Natural killer cell (primary cell): ENCODE results near the gene MXD4. TPM values are rescaled to one million over a fixed set of nuclear protein-coding genes. Genes with fewer than 3 reads are reported as not detected.

ENCODE experiments used
- ATAC-seq, 3 donors: fragments of 150-1000 bp in 2 of 3; fragments of 200-7000 bp in 1 of 3; cut with Tn5 transposase; 1 replicate in 1 of 3; 2 replicates in 2 of 3; pipeline ENCODE4 v1.10.0; 2021; ENCODE audit warnings: mild to moderate bottlenecking in 2 of 3, moderate library complexity in 2 of 3
- DNase-seq, 2 donors: peaks; one replicate each; pipeline versions ENCODE4 v3.0.0 to v3.0.0-alpha.2; 2013 to 2021; ENCODE audit warnings: mixed read lengths in 1 of 2
- H3K27ac ChIP-seq: one replicate; pipeline ENCODE4 v1.5.1; 2013; ENCODE audit warnings: mild to moderate bottlenecking, low read length
- H3K27me3 ChIP-seq: one replicate; pipeline ENCODE4 v1.6.1; 2013; ENCODE audit warnings: low read length; ENCODE audit not compliant: control insufficient read depth, insufficient read depth
- H3K36me3 ChIP-seq: one replicate; pipeline ENCODE4 v1.6.1; 2013; ENCODE audit warnings: low read length; ENCODE audit not compliant: control insufficient read depth, insufficient read depth
- H3K4me1 ChIP-seq: one replicate; pipeline ENCODE4 v1.6.1; 2013; ENCODE audit warnings: low read length; ENCODE audit not compliant: control insufficient read depth, insufficient read depth
- H3K4me3 ChIP-seq: one replicate; pipeline ENCODE4 v1.5.1; 2013; ENCODE audit warnings: low read length
- H3K9me3 ChIP-seq: one replicate; pipeline ENCODE4 v1.6.1; 2013; ENCODE audit warnings: low read length; ENCODE audit not compliant: control insufficient read depth, insufficient read depth
- H3K27ac Mint-ChIP-seq, 2 donors: one replicate each; pipeline ENCODE4 v1.8.0; 2022; ENCODE audit warnings: mild to moderate bottlenecking in 2 of 2, mixed read lengths in 2 of 2, moderate library complexity in 1 of 2
- H3K27me3 Mint-ChIP-seq, 2 donors: one replicate each; pipeline ENCODE4 v1.8.0; 2022; ENCODE audit warnings: low read depth in 2 of 2, mixed read lengths in 2 of 2
- H3K36me3 Mint-ChIP-seq: one replicate; pipeline ENCODE4 v1.8.0; 2022; ENCODE audit warnings: mixed read lengths
- H3K4me1 Mint-ChIP-seq, 2 donors: one replicate each; pipeline ENCODE4 v1.8.0; 2022; ENCODE audit warnings: mixed read lengths in 2 of 2
- H3K4me3 Mint-ChIP-seq: one replicate; pipeline ENCODE4 v1.8.0; 2022; ENCODE audit warnings: mild to moderate bottlenecking, moderate library complexity, mixed read lengths
- H3K9me3 Mint-ChIP-seq, 2 donors: one replicate each; pipeline ENCODE4 v1.8.0; 2022; ENCODE audit warnings: mixed read lengths in 2 of 2
- CTCF ChIP-seq: fragments of 200-600 bp; IDR thresholded peaks from one replicate; pipeline ENCODE4 v1.8.0; 2022; ENCODE audit warnings: antibody characterized with exemption
- WGBS: methylation state at CpG from one replicate; pipeline ENCODE4 v1.1.7; 2013; ENCODE audit warnings: missing lambda C conversion rate; ENCODE audit not compliant: insufficient coverage; 5-methylcytosine and 5-hydroxymethylcytosine counted together
- intact Hi-C: fragments of 100-400 bp; cut with micrococcal nuclease; formaldehyde crosslinking; loops from one replicate; pipeline ENCODE4 v1.14.2; 2022
- total RNA-seq, 4 donors: library from RNA; stranded (reverse); fragments of 120-200 nt in 1 of 4; gene quantifications; one replicate each; pipeline versions ENCODE4 v1.2.3 to v1.2.4, GENCODE V29; 2013 to 2022

The MXD4 gene
- total RNA-seq, 3 donors from 2014 or later (not counting 1 experiment from before 2014, with no cell fraction given) = 141 to 172 (median 166) TPM

- no peak for TF ChIP-seq CTCF
- Histone ChIP-seq H3K4me3 (no peak overlapping the region), H3K27me3 (no peaks in the 10 kb centered on the region), H3K9me3 (peaks cover 2% of the 10 kb centered on the region), H3K4me1 (no peaks in the 10 kb centered on the region), H3K27ac (no peak overlapping the region), H3K36me3 (no peaks in the 10 kb centered on the region)
- peaks cover 2 to 4% of the 10 kb centered on the region in 2 donors for H3K4me1 Mint-ChIP-seq
- intact Hi-C loops = no loop called here
- no peaks in the 10 kb centered on the region for H3K9me3 Mint-ChIP-seq
- no peak for DNase-seq
- no peak overlapping the region for H3K4me3 Mint-ChIP-seq
- H3K27me3 Mint-ChIP-seq = no peaks in the 10 kb centered on the region
- WGBS = 96% methylated on average over 41 of the region's 41 CpGs
- peaks cover 11% of the 10 kb centered on the region for H3K36me3 Mint-ChIP-seq
- H3K27ac Mint-ChIP-seq = no peak overlapping the region
- no peak for ATAC-seq
Measured at GRCh38 chr4:2304877-2305561, 43.1 kb upstream of the MXD4 start.

- Mint-ChIP-seq H3K4me3 (no peak overlapping the region), H3K4me1 (peaks cover 4 to 6% of the 10 kb centered on the region in 2 donors), H3K27ac (no peak overlapping the region), H3K36me3 (peaks cover 14% of the 10 kb centered on the region), H3K27me3 (no peaks in the 10 kb centered on the region), H3K9me3 (no peaks in the 10 kb centered on the region)
- H3K9me3 ChIP-seq = peaks cover 2% of the 10 kb centered on the region
- ATAC-seq (no peak), DNase-seq (no peak)
- no peaks in the 10 kb centered on the region for H3K27me3 ChIP-seq
- WGBS = 95% methylated on average over 32 of the region's 32 CpGs
- intact Hi-C loops = no loop called here
- H3K4me1 ChIP-seq = no peaks in the 10 kb centered on the region
- no peak overlapping the region for H3K27ac ChIP-seq
- TF ChIP-seq CTCF = no peak
- H3K4me3 ChIP-seq = no peak overlapping the region
- no peaks in the 10 kb centered on the region for H3K36me3 ChIP-seq
Measured at GRCh38 chr4:2304321-2304876, 42.5 kb upstream of the MXD4 start.

GRCh38 chr4:2303686-2304320 lies 41.9 kb upstream of the MXD4 start:
- peaks cover 14% of the 10 kb centered on the region for H3K36me3 Mint-ChIP-seq
- no peaks in the 10 kb centered on the region for H3K9me3 Mint-ChIP-seq
- intact Hi-C loops = no loop called here
- Histone ChIP-seq H3K36me3 (no peaks in the 10 kb centered on the region), H3K27ac (no peak overlapping the region), H3K27me3 (no peaks in the 10 kb centered on the region), H3K9me3 (peaks cover 2% of the 10 kb centered on the region), H3K4me3 (no peak overlapping the region), H3K4me1 (no peaks in the 10 kb centered on the region)
- ATAC-seq (no peak), DNase-seq (no peak)
- TF ChIP-seq CTCF = no peak
- no peak overlapping the region for H3K27ac Mint-ChIP-seq
- H3K27me3 Mint-ChIP-seq = no peaks in the 10 kb centered on the region
- no peak overlapping the region for H3K4me3 Mint-ChIP-seq
- WGBS = 87% methylated on average over 31 of the region's 31 CpGs
- H3K4me1 Mint-ChIP-seq = peaks cover 6 to 10% of the 10 kb centered on the region in 2 donors
